Measurements from ENCODE around the gene BIN2. TPM values are rescaled to one million over a fixed set of nuclear protein-coding genes. Genes with fewer than 3 reads are reported as not detected.
A peak's percentile ranks its signal among the peaks of the same experiment; 100 is the strongest.

BIN2 gene
- total and polyA plus RNA-seq, 12 donors, result 0.57 to 13.2 (median 1.5) TPM

GRCh38 chr12:51351913-51352532, 28.0 kb upstream of the BIN2 start:
- DNase-seq, result peak in 1 of 2 donors; percentile 17
- H3K27ac ChIP-seq, result no peak overlapping the region
- H3K36me3 ChIP-seq, result peaks cover 0 to under 1% (median 0%) of the 10 kb centered on the region in 9 donors
- no peaks in the 10 kb centered on the region for H3K9me3 ChIP-seq
- intact Hi-C loops (cut with DNase I), result no loop called here
- H3K4me3 ChIP-seq, result no peak overlapping the region
- TF ChIP-seq CTCF (IDR thresholded peaks at IDR 0.05), result peak; percentile 33 to 63 (median 54)
- no peaks in the 10 kb centered on the region for H3K27me3 ChIP-seq
- peak in 7 of 8 donors; percentile 39 to 66 (median 54) for ATAC-seq
- H3K4me1 ChIP-seq, result peaks cover 0 to 3% (median 0%) of the 10 kb centered on the region in 9 donors
- WGBS, 2 donors, result 32 to 35% methylated on average over 11 of the region's 11 CpGs

GRCh38 chr12:51349026-51349425, 25.1 kb upstream of the BIN2 start:
- no peak for ATAC-seq
- Histone ChIP-seq H3K4me1 (peaks cover 0 to 3% (median 0%) of the 10 kb centered on the region in 9 donors), H3K27ac (no peak overlapping the region), H3K9me3 (no peaks in the 10 kb centered on the region), H3K36me3 (no peaks in the 10 kb centered on the region), H3K4me3 (no peak overlapping the region), H3K27me3 (no peaks in the 10 kb centered on the region)
- TF ChIP-seq CTCF (IDR thresholded peaks at IDR 0.05), result no peak
- intact Hi-C loops (cut with DNase I), result loop anchor here in 8 of 10 donors (5.0 to 10.0 kb wide), 4 partner anchors 304 to 524 kb away; partner anchors contain the start of gene LETMD1 (in 2 of the 8)
- no peak for DNase-seq
- WGBS, 2 donors, result 82 to 83% methylated on average over 5 of the region's 5 CpGs

GRCh38 chr12:51348116-51348515, 24.1 kb upstream of the BIN2 start:
- TF ChIP-seq CTCF (IDR thresholded peaks at IDR 0.05), result no peak
- Histone ChIP-seq H3K4me1 (peaks cover 0 to 3% (median 0%) of the 10 kb centered on the region in 9 donors), H3K27ac (no peak overlapping the region), H3K27me3 (no peaks in the 10 kb centered on the region), H3K4me3 (no peak overlapping the region), H3K9me3 (no peaks in the 10 kb centered on the region), H3K36me3 (no peaks in the 10 kb centered on the region)
- intact Hi-C loops (cut with DNase I), result loop anchor here in 8 of 10 donors (5.0 to 10.0 kb wide), 4 partner anchors 303 to 523 kb away; partner anchors contain the start of gene LETMD1 (in 2 of the 8)
- WGBS, 2 donors, result 81 to 84% methylated on average over 4 of the region's 4 CpGs
- DNase-seq, result no peak
- ATAC-seq, result no peak

GRCh38 chr12:51346581-51346980, 22.6 kb upstream of the BIN2 start, which contains the start of gene CELA1:
Gene CELA1, minus strand, starts transcription at chr12:51346679. Its CDS starts 41 bp downstream, at chr12:51346638.
- no peaks in the 10 kb centered on the region for H3K36me3 ChIP-seq
- no peaks in the 10 kb centered on the region for H3K27me3 ChIP-seq
- intact Hi-C loops (cut with DNase I), result loop anchor here in 8 of 10 donors (5.0 to 10.0 kb wide), 4 partner anchors 302 to 522 kb away; partner anchors contain the start of gene LETMD1 (in 2 of the 8)
- H3K4me1 ChIP-seq, result peaks cover 0 to under 1% (median 0%) of the 10 kb centered on the region in 9 donors
- no peaks in the 10 kb centered on the region for H3K9me3 ChIP-seq
- H3K27ac ChIP-seq, result no peak within 1 kb of the TSS
- 87 to 89% methylated on average over 3 of the region's 3 CpGs for WGBS, 2 donors
- DNase-seq (no peak), ATAC-seq (no peak)
- H3K4me3 ChIP-seq, result no peak within 1 kb of the TSS
- no peak for TF ChIP-seq CTCF (IDR thresholded peaks at IDR 0.05)
